ENCODE data around the gene TCEANC2. TPM values are rescaled to one million over a fixed set of nuclear protein-coding genes. Genes with fewer than 3 reads are reported as not detected.

Gene TCEANC2
- total and polyA plus RNA-seq, 2 experiments from 2014 or later: 6.0 to 6.3 TPM

GRCh38 chr1:54112705-54113368 lies 59.4 kb downstream of the TCEANC2 start:
- no peaks in the 10 kb centered on the region for H3K79me2 ChIP-seq (replicated peaks; ENCODE audit: insufficient read depth)
- ATAC-seq: no peak
- TF ChIP-seq ZNF331 (CRISPR knock-in tag; IDR thresholded peaks at IDR 0.05; ENCODE audit: low read depth) (no peak), POLR2AphosphoS5 (IDR thresholded peaks at IDR 0.05; ENCODE audit: low read depth) (no peak)
- Mint-ChIP-seq H3K27ac (no peak overlapping the region), H3K27me3 (ENCODE audit: insufficient read depth, low read depth, poor library complexity) (no peaks in the 10 kb centered on the region), H3K9me3 (no peaks in the 10 kb centered on the region; the same call in 2 of the 3 replicates), H3K36me3 (ENCODE audit: low read depth) (no peaks in the 10 kb centered on the region), H3K4me1 (no peaks in the 10 kb centered on the region), H3K4me3 (no peak overlapping the region)
- no peaks in the 10 kb centered on the region for H3K9me2 ChIP-seq (ENCODE audit: insufficient read depth)
- H3K36me3 ChIP-seq (ENCODE audit: insufficient read depth): no peaks in the 10 kb centered on the region
- H3K4me3 ChIP-seq: no peak overlapping the region
- H4K20me1 ChIP-seq (replicated peaks; ENCODE audit: insufficient read depth): no peaks in the 10 kb centered on the region
- H3F3A ChIP-seq (replicated peaks; ENCODE audit: low read depth): no peaks in the 10 kb centered on the region
- no peak overlapping the region for H3K27ac ChIP-seq (ENCODE audit: low read depth)
- no peak overlapping the region for H3K4me2 ChIP-seq
- no peak for DNase-seq (ENCODE audit: low spot score)
- H3K27me3 ChIP-seq (ENCODE audit: insufficient read depth): no peaks in the 10 kb centered on the region
- no peak overlapping the region for H2AFZ ChIP-seq
- H3K4me1 ChIP-seq (ENCODE audit: insufficient read depth): no peaks in the 10 kb centered on the region

GRCh38 chr1:54114001-54114400 lies 60.6 kb downstream of the TCEANC2 start:
- H3K4me3 Mint-ChIP-seq: no peak overlapping the region
- Histone ChIP-seq H4K20me1 (replicated peaks; ENCODE audit: insufficient read depth) (no peaks in the 10 kb centered on the region), H3F3A (replicated peaks; ENCODE audit: low read depth) (no peaks in the 10 kb centered on the region), H3K4me2 (no peak overlapping the region), H2AFZ (no peak overlapping the region), H3K27ac (ENCODE audit: low read depth) (no peak overlapping the region), H3K79me2 (replicated peaks; ENCODE audit: insufficient read depth) (no peaks in the 10 kb centered on the region), H3K4me3 (no peak overlapping the region), H3K9me2 (ENCODE audit: insufficient read depth) (no peaks in the 10 kb centered on the region), H3K36me3 (ENCODE audit: insufficient read depth) (no peaks in the 10 kb centered on the region), H3K4me1 (ENCODE audit: insufficient read depth) (no peaks in the 10 kb centered on the region), H3K27me3 (ENCODE audit: insufficient read depth) (no peaks in the 10 kb centered on the region)
- no peaks in the 10 kb centered on the region for H3K27me3 Mint-ChIP-seq (ENCODE audit: insufficient read depth, low read depth, poor library complexity)
- H3K36me3 Mint-ChIP-seq (ENCODE audit: low read depth): no peaks in the 10 kb centered on the region
- no peaks in the 10 kb centered on the region; the same call in 2 of the 3 replicates for H3K9me3 Mint-ChIP-seq
- ATAC-seq: no peak
- no peak overlapping the region for H3K27ac Mint-ChIP-seq
- DNase-seq (ENCODE audit: low spot score): no peak
- no peaks in the 10 kb centered on the region for H3K4me1 Mint-ChIP-seq
- no peak for TF ChIP-seq NANOG (IDR thresholded peaks at IDR 0.05; ENCODE audit: borderline replicate concordance)
- TF ChIP-seq, protein P1, sequence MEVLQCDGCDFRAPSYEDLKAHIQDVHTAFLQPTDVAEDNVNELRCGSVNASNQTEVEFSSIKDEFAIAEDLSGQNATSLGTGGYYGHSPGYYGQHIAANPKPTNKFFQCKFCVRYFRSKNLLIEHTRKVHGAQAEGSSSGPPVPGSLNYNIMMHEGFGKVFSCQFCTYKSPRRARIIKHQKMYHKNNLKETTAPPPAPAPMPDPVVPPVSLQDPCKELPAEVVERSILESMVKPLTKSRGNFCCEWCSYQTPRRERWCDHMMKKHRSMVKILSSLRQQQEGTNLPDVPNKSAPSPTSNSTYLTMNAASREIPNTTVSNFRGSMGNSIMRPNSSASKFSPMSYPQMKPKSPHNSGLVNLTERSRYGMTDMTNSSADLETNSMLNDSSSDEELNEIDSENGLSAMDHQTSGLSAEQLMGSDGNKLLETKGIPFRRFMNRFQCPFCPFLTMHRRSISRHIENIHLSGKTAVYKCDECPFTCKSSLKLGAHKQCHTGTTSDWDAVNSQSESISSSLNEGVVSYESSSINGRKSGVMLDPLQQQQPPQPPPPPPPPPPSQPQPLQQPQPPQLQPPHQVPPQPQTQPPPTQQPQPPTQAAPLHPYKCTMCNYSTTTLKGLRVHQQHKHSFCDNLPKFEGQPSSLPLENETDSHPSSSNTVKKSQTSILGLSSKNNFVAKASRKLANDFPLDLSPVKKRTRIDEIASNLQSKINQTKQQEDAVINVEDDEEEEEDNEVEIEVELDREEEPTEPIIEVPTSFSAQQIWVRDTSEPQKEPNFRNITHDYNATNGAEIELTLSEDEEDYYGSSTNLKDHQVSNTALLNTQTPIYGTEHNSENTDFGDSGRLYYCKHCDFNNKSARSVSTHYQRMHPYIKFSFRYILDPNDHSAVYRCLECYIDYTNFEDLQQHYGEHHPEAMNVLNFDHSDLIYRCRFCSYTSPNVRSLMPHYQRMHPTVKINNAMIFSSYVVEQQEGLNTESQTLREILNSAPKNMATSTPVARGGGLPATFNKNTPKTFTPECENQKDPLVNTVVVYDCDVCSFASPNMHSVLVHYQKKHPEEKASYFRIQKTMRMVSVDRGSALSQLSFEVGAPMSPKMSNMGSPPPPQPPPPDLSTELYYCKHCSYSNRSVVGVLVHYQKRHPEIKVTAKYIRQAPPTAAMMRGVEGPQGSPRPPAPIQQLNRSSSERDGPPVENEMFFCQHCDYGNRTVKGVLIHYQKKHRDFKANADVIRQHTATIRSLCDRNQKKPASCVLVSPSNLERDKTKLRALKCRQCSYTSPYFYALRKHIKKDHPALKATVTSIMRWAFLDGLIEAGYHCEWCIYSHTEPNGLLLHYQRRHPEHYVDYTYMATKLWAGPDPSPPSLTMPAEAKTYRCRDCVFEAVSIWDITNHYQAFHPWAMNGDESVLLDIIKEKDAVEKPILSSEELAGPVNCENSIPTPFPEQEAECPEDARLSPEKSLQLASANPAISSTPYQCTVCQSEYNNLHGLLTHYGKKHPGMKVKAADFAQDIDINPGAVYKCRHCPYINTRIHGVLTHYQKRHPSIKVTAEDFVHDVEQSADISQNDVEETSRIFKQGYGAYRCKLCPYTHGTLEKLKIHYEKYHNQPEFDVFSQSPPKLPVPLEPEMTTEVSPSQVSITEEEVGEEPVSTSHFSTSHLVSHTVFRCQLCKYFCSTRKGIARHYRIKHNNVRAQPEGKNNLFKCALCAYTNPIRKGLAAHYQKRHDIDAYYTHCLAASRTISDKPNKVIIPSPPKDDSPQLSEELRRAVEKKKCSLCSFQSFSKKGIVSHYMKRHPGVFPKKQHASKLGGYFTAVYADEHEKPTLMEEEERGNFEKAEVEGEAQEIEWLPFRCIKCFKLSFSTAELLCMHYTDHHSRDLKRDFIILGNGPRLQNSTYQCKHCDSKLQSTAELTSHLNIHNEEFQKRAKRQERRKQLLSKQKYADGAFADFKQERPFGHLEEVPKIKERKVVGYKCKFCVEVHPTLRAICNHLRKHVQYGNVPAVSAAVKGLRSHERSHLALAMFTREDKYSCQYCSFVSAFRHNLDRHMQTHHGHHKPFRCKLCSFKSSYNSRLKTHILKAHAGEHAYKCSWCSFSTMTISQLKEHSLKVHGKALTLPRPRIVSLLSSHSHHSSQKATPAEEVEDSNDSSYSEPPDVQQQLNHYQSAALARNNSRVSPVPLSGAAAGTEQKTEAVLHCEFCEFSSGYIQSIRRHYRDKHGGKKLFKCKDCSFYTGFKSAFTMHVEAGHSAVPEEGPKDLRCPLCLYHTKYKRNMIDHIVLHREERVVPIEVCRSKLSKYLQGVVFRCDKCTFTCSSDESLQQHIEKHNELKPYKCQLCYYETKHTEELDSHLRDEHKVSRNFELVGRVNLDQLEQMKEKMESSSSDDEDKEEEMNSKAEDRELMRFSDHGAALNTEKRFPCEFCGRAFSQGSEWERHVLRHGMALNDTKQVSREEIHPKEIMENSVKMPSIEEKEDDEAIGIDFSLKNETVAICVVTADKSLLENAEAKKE (CRISPR knock-in tag; IDR thresholded peaks at IDR 0.05): no peak
- no peak for TF ChIP-seq POLR2AphosphoS5 (IDR thresholded peaks at IDR 0.05; ENCODE audit: low read depth)
- TF ChIP-seq JUNB (IDR thresholded peaks at IDR 0.05; ENCODE audit: unreplicated experiment): no peak
- TF ChIP-seq ZNF331 (CRISPR knock-in tag; IDR thresholded peaks at IDR 0.05; ENCODE audit: low read depth): no peak
- no peak for TF ChIP-seq ZNF114 (CRISPR knock-in tag; IDR thresholded peaks at IDR 0.05)
- no peak for TF ChIP-seq STAT1 (IDR thresholded peaks at IDR 0.05; ENCODE audit: unreplicated experiment)
- TF ChIP-seq EZH2 (IDR thresholded peaks at IDR 0.05; ENCODE audit: low read depth, unreplicated experiment): no peak
- no peak for TF ChIP-seq EZH2phosphoT487 (IDR thresholded peaks at IDR 0.05; ENCODE audit: unreplicated experiment)
- TF ChIP-seq, protein P2, sequence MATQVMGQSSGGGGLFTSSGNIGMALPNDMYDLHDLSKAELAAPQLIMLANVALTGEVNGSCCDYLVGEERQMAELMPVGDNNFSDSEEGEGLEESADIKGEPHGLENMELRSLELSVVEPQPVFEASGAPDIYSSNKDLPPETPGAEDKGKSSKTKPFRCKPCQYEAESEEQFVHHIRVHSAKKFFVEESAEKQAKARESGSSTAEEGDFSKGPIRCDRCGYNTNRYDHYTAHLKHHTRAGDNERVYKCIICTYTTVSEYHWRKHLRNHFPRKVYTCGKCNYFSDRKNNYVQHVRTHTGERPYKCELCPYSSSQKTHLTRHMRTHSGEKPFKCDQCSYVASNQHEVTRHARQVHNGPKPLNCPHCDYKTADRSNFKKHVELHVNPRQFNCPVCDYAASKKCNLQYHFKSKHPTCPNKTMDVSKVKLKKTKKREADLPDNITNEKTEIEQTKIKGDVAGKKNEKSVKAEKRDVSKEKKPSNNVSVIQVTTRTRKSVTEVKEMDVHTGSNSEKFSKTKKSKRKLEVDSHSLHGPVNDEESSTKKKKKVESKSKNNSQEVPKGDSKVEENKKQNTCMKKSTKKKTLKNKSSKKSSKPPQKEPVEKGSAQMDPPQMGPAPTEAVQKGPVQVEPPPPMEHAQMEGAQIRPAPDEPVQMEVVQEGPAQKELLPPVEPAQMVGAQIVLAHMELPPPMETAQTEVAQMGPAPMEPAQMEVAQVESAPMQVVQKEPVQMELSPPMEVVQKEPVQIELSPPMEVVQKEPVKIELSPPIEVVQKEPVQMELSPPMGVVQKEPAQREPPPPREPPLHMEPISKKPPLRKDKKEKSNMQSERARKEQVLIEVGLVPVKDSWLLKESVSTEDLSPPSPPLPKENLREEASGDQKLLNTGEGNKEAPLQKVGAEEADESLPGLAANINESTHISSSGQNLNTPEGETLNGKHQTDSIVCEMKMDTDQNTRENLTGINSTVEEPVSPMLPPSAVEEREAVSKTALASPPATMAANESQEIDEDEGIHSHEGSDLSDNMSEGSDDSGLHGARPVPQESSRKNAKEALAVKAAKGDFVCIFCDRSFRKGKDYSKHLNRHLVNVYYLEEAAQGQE (IDR thresholded peaks at IDR 0.05; ENCODE audit: unreplicated experiment): no peak
- TF ChIP-seq, protein P3, sequence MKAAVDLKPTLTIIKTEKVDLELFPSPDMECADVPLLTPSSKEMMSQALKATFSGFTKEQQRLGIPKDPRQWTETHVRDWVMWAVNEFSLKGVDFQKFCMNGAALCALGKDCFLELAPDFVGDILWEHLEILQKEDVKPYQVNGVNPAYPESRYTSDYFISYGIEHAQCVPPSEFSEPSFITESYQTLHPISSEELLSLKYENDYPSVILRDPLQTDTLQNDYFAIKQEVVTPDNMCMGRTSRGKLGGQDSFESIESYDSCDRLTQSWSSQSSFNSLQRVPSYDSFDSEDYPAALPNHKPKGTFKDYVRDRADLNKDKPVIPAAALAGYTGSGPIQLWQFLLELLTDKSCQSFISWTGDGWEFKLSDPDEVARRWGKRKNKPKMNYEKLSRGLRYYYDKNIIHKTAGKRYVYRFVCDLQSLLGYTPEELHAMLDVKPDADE (IDR thresholded peaks at IDR 0.05): no peak
